GM19467 (cell line): Measurements from ENCODE around the gene FAM107A.

Source experiments
- ATAC-seq: cut with Tn5 transposase; IDR thresholded peaks from one replicate; pipeline ENCODE4 v1.9.1; 2021; ENCODE audit warnings: mild to moderate bottlenecking, moderate library complexity; ENCODE audit not compliant: unreplicated experiment

FAM107A gene

DNA sequence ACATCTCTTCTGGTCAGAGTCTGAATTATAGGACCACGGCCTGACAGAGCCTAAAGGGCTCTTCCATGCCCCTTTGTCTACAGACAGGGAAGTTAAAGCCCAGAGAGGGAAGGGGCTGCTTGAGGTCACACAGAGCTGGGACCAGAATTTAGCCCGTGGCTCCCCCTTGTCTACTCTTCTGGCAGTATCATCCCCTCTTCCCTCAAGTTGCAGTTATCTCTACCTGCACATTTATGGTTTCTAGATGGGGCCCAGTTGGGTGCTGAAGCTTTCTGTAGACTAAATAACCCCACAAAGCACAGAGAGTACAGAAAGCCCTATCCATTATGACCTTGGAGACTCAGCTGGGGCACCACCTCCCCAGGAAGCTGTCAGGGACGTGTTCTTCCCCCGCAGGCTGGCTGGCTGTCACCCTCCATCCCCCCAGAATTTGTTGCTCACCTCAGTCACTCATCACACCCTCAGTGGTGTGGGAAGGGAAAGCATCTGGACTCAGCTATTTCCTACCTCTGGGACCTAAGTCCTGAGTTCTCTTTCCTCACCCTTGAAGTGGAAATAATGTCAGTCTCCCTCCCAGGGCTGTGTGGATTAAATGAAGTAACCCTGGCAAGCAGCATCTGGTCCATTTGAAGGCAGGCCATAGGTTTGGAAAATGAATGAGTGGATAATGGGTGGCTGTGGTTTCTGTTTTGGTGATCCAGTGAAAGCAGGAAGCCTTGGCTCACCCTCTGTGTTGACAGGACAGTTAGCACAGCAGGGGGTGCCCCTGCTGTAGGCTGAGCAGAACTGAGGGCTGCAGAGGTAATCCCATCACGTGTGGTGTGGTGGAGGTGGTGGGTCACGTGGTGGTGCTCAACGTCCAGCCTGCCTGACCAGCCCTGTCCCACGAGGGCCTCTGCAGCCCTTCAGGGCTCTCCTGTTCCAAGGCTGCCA, 56.5 kb downstream of the FAM107A start:
- no peak for ATAC-seq

DNA sequence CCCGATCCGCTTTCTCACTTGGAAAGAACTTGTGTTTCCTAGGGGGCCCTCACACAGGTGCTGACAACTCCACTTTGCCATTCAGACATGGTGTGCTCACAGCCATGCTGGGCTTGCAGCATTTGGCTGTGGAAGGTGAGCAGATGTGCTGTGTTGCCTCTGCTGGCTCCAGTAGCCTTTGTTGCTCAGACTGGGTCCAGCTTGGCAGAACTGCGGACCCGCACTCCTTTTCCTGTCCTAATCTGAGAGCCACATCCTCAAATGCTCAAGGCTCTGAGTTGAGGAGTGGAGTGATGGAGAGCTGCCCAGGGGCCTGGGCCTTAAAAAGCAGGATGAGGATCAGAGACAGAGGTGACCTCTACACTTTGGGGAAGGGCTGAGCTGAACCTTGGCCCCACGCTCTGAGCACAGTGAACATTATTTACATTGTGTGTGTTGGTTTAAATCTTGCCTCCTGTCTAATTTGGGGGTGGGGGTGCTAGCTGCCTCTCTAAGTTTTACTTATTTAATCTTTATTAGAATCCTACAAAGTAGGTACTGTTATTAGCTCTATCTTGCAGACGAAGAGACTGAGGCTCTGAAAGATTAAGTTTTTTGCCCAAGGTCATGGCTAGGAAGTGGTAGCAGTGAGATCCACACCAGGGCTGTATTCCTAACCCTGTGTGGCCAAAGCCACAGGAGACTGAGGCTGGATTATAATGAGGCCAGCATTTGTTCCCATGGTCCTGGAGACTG, 57.4 kb downstream of the FAM107A start:
- no peak for ATAC-seq

DNA sequence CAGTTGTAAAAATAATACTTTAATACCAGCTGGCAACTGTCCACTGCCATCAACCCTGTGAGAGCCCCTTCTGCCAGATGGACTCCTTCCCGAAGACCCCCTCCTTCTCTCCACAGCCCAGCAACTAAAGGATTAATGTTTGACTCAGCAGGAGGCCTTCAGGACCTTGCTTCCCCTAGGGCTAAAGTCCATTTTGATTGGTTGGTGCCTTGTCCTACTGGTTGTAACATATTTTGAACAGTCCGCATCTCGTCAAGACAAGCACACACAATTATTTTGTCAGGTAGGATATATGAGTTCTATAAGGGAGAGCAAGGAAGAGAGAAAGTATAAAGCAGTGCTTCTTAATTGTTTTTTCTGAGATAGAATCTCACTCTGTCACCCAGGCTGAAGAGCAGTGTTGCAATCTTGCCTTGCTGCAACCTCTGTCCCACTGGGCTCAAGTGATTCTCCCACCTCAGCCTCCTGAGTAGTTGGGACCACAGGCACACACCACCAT, 58.9 kb downstream of the FAM107A start:
- ATAC-seq, result no peak

DNA sequence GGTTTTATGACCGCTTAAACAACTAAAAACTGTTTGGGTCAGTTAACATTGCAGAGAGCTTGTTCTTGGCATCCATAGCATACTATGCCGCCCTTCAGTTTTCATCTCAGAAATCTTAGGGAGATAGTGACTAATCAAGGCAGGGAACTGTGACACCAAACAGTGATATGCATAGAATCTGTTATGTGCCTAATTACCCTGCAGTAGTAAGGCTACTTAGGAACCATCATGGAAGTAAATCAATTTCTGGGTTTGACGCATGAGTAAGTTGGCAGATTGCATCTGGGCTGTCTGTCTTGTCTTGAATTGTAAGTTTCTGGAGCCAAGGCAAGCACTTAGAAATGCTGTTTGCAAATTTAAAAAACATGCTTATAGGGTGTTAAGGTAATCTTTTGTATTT, 62.8 kb downstream of the FAM107A start:
- no peak for ATAC-seq
